GM12878 (cell line): ENCODE measurements around the gene PROSER3. TPM values are rescaled to one million over a fixed set of nuclear protein-coding genes. Genes with fewer than 3 reads are reported as not detected.

Experiments
- ATAC-seq: fragments of 200-7000 bp; cut with Tn5 transposase; 3 replicates; pipeline ENCODE4 v1.9.1; 2020; ENCODE audit warnings: mild to moderate bottlenecking, moderate library complexity
- BruUV-seq: library from RNA; stranded (reverse); fragments of 400-500 nt; replicated peaks from 2 replicates; lab custom pipeline; 2021; lab: Mats Ljungman, UMichigan
- CTCF ChIA-PET: fragments of 300-600 bp; sonication (Branson Sonifier 250); formaldehyde crosslinking; extraction: SDS; loops from one replicate; lab custom pipeline; 2021; ENCODE audit warnings: inconsistent platforms; lab: Yijun Ruan, JAX
- POLR2A ChIA-PET: fragments of 350-600 bp; formaldehyde crosslinking; extraction: SDS; loops from one replicate; lab custom pipeline; 2021; ENCODE audit warnings: inconsistent platforms; lab: Charles Lee
- RAD21 ChIA-PET: fragments of 300-600 bp; sonication (Branson Sonifier 250); formaldehyde crosslinking; loops from one replicate; lab custom pipeline; 2023; ENCODE audit warnings: antibody characterized with exemption; ENCODE audit not compliant: unreplicated experiment; lab: Charles Lee
- SMC1A ChIA-PET: fragments of 300-600 bp; sonication (Branson Sonifier 250); formaldehyde crosslinking; loops from one replicate; lab custom pipeline; 2023; ENCODE audit not compliant: unreplicated experiment, uncharacterized antibody; lab: Charles Lee
- DNase-seq: peaks from one replicate; pipeline ENCODE4 v3.0.0-alpha.2; 2011; ENCODE audit warnings: low read depth, low spot score
- FAIRE-seq: peaks from 3 replicates; lab custom pipeline; 2011; peaks lifted over from hg19 to GRCh38; lab: Jason Lieb, UNC
- H2AFZ ChIP-seq: 2 replicates; pipeline ENCODE4 v1.6.0; 2011; ENCODE audit warnings: low read depth, low read length, control low read depth; ENCODE audit not compliant: control insufficient read depth
- H3K27ac ChIP-seq: 2 replicates; pipeline ENCODE4 v1.5.1; 2011; ENCODE audit warnings: control low read depth; ENCODE audit not compliant: control insufficient read depth, insufficient read depth
- H3K27me3 ChIP-seq, 2 experiments: replicated peaks in 1 of 2; 2 replicates each; pipeline versions ENCODE4 v1.6.0 to v1.6.1; 2011; ENCODE audit warnings: low read length in 1 of 2; ENCODE audit not compliant: control insufficient read depth in 2 of 2, insufficient read depth in 2 of 2
- H3K36me3 ChIP-seq, 2 experiments: 2 replicates each; pipeline ENCODE4 v1.5.1; 2011; ENCODE audit warnings: low read length in 1 of 2; ENCODE audit not compliant: control insufficient read depth in 2 of 2, insufficient read depth in 2 of 2
- H3K4me1 ChIP-seq: 2 replicates; pipeline ENCODE4 v1.6.1; 2011; ENCODE audit warnings: mild to moderate bottlenecking, low read length, moderate library complexity, mixed read lengths; ENCODE audit not compliant: control insufficient read depth, insufficient read depth
- H3K4me2 ChIP-seq: 2 replicates; pipeline ENCODE4 v1.6.0; 2011; ENCODE audit warnings: control low read depth; ENCODE audit not compliant: control insufficient read depth, insufficient read depth
- H3K4me3 ChIP-seq: fragments of 200-600 bp; sonication (generic); 2 replicates; pipeline ENCODE4 v1.5.1; 2016
- H3K79me2 ChIP-seq: 2 replicates; pipeline ENCODE4 v1.6.0; 2011; ENCODE audit warnings: low read length; ENCODE audit not compliant: control insufficient read depth, insufficient read depth
- H3K9ac ChIP-seq: 2 replicates; pipeline ENCODE4 v1.8.0; 2011; ENCODE audit warnings: low read length, control low read depth, mixed read lengths; ENCODE audit not compliant: control insufficient read depth, insufficient read depth
- H3K9me3 ChIP-seq: replicated peaks from 3 replicates; pipeline ENCODE4 v1.5.1; 2011; ENCODE audit warnings: mild to moderate bottlenecking, low read length; ENCODE audit not compliant: control insufficient read depth, insufficient read depth
- H4K20me1 ChIP-seq: 2 replicates; pipeline ENCODE4 v1.6.0; 2011; ENCODE audit not compliant: control insufficient read depth, insufficient read depth
- CHD2 ChIP-seq: IDR thresholded peaks from 2 replicates; pipeline ENCODE4 v1.6.1; 2011; ENCODE audit warnings: low read depth, low read length, improper control_type of control experiment, borderline replicate concordance
- FOS ChIP-seq: IDR thresholded peaks from 3 replicates; pipeline ENCODE4 v1.6.1; 2011; ENCODE audit warnings: borderline replicate concordance; ENCODE audit not compliant: insufficient read length; ENCODE audit errors: extremely low read depth
- IKZF2 ChIP-seq, 2 experiments: fragments of 450-650 bp; IDR thresholded peaks; 2 replicates each; pipeline ENCODE4 v1.6.1; 2017; ENCODE audit warnings: mild to moderate bottlenecking in 2 of 2, moderate library complexity in 2 of 2
- NFXL1 ChIP-seq: fragments of 450-650 bp; IDR thresholded peaks from 2 replicates; pipeline ENCODE4 v1.6.1; 2017; ENCODE audit warnings: antibody characterized with exemption, mild to moderate bottlenecking, borderline replicate concordance
- POLR2A ChIP-seq: IDR thresholded peaks from 2 replicates; pipeline ENCODE4 v1.6.1; 2011; ENCODE audit warnings: low read depth, mild to moderate bottlenecking, low read length
- POLR2AphosphoS5 ChIP-seq: IDR thresholded peaks from 2 replicates; pipeline ENCODE4 v1.6.1; 2011; ENCODE audit warnings: mild to moderate bottlenecking, low read length, inconsistent platforms
- RAD21 ChIP-seq: IDR thresholded peaks from 2 replicates; pipeline ENCODE4 v1.6.1; 2011; ENCODE audit warnings: mild to moderate bottlenecking, low read depth, low read length, moderate library complexity; ENCODE audit not compliant: insufficient read depth
- RELA ChIP-seq: fragments of 450-650 bp; IDR thresholded peaks from 2 replicates; pipeline ENCODE4 v1.8.0; 2014; ENCODE audit warnings: borderline replicate concordance; ENCODE audit not compliant: partially characterized antibody
- STAT1 ChIP-seq: fragments of 450-650 bp; conservative IDR thresholded peaks from 2 replicates; pipeline ENCODE4 v1.6.1; 2014; ENCODE audit warnings: antibody characterized with exemption, mild to moderate bottlenecking
- TCF7 ChIP-seq: IDR thresholded peaks from 2 replicates; pipeline ENCODE4 v1.6.1; 2014; ENCODE audit warnings: antibody characterized with exemption, borderline replicate concordance
- ZBED1 ChIP-seq: IDR thresholded peaks from 2 replicates; pipeline ENCODE4 v1.6.1; 2016; ENCODE audit warnings: borderline replicate concordance
- ZZZ3 ChIP-seq: IDR thresholded peaks from 2 replicates; pipeline ENCODE4 v1.6.1; 2011; ENCODE audit warnings: low read depth; ENCODE audit not compliant: control insufficient read depth, insufficient read length
- WGBS: methylation state at CpG from one replicate; pipeline ENCODE4 v1.1.6; 2016; ENCODE audit warnings: low lambda C conversion rate; ENCODE audit not compliant: insufficient replicate concordance, insufficient coverage; ENCODE audit errors: missing lambda C conversion rate; 5-methylcytosine and 5-hydroxymethylcytosine counted together
- in situ Hi-C: fragments of 300-500 bp; cut with MboI; formaldehyde crosslinking; loops from 9 replicates; pipeline ENCODE4 v1.14.3; 2018; ENCODE audit warnings: mixed read lengths
- intact Hi-C: fragments of 100-400 bp; cut with micrococcal nuclease; formaldehyde crosslinking; loops from one replicate; pipeline ENCODE4 v1.14.2; 2022; ENCODE audit not compliant: unreplicated experiment
- polyA plus RNA-seq, 11 experiments: library from polyadenylated mRNA; depleted of rRNA in 4 of 11; unstranded in 6 of 11; stranded (reverse) in 5 of 11; fragments of >200 nt; fragmentation: Nextera tagmentation in 4 of 11; fragmentation: Illumina TruSeq in 1 of 11; extraction: Ambion mirVana in 4 of 11; extraction: Trizol in 1 of 11; gene quantifications; 1 replicate in 1 of 11; 2 replicates in 10 of 11; pipeline versions ENCODE4 v1.2.1 to v1.2.3, GENCODE V29; 2011 to 2016; ENCODE audit warnings: inconsistent platforms in 2 of 11, missing spikeins in 2 of 11, low read depth in 1 of 11
- total RNA-seq, 4 experiments: library from RNA; depleted of rRNA in 3 of 4; stranded (reverse); fragments of >200 nt in 3 of 4; fragmentation: Illumina TruSeq in 1 of 4; extraction: Trizol in 1 of 4; gene quantifications; 2 replicates each; pipeline versions ENCODE4 v1.2.1 to v1.2.3, GENCODE V29; 2013 to 2021
- TF ChIP-seq, protein P1 (sequence below), 3 experiments: IDR thresholded peaks in 2 of 3; conservative IDR thresholded peaks in 1 of 3; 2 replicates each; pipeline ENCODE4 v1.5.1; 2011; ENCODE audit warnings: low read depth in 3 of 3, low read length in 3 of 3, mild to moderate bottlenecking in 3 of 3, control low read depth in 2 of 3, moderate library complexity in 2 of 3, inconsistent platforms in 1 of 3, mixed read lengths in 1 of 3; ENCODE audit not compliant: control insufficient read depth in 2 of 3, insufficient read depth in 1 of 3; ENCODE audit errors: extremely low read depth in 1 of 3

The PROSER3 gene
- total and polyA plus RNA-seq, 10 of the 15 experiments (the other 5 are each of a cell fraction or from before 2014, with no cell fraction given), result 0.85 to 25.1 (median 9.6) TPM

- H3K27ac ChIP-seq, result no peak overlapping the region
- intact Hi-C loops, result no loop called here
- RAD21 ChIA-PET, result no interaction called here
- no TSS peak for BruUV-seq
- SMC1A ChIA-PET, result no interaction called here
- ATAC-seq (no peak), FAIRE-seq (no peak), DNase-seq (no peak)
- no peaks in the 10 kb centered on the region for H3K27me3 ChIP-seq
- H3K79me2 ChIP-seq, result no peaks in the 10 kb centered on the region
- no peak overlapping the region for H2AFZ ChIP-seq
- CTCF ChIA-PET, result no interaction called here
- no peaks in the 10 kb centered on the region for H3K4me1 ChIP-seq
- 66% methylated on average over 5 of the region's 5 CpGs for WGBS
- H3K9me3 ChIP-seq, result no peaks in the 10 kb centered on the region
- POLR2A ChIA-PET, result no interaction called here
- no peak overlapping the region for H3K4me3 ChIP-seq
- in situ Hi-C loops, result no loop called here
- H3K4me2 ChIP-seq, result no peak overlapping the region
- no peak for TF ChIP-seq FOS
- no peaks in the 10 kb centered on the region for H4K20me1 ChIP-seq
- peaks cover 16 to 50% of the 10 kb centered on the region in 2 experiments; a peak in 3 of 4 replicates for H3K36me3 ChIP-seq
- H3K9ac ChIP-seq, result no peak overlapping the region
These were observed 23.1 kb upstream of the PROSER3 start for GRCh38 chr19:35734889-35735288.

GRCh38 chr19:35736913-35737886, 20.8 kb upstream of the PROSER3 start:
- BruUV-seq, result no TSS peak
- CTCF ChIA-PET, result interaction anchor here (1.2 to 2.1 kb wide), 4 partner anchors 17 to 45 kb away, joined by 3 to 7 read pairs (median 6); no protein-coding TSS in a partner anchor
- ATAC-seq, result no peak
- H3K36me3 ChIP-seq, result peaks cover 10 to 35% of the 10 kb centered on the region in 2 experiments; a peak in 3 of 4 replicates
- no peak for FAIRE-seq
- H3K9me3 ChIP-seq, result no peaks in the 10 kb centered on the region
- H3K4me1 ChIP-seq, result peaks cover 7% of the 10 kb centered on the region
- no peak for DNase-seq
- H4K20me1 ChIP-seq, result no peaks in the 10 kb centered on the region
- peaks cover 7% of the 10 kb centered on the region for H3K79me2 ChIP-seq
- SMC1A ChIA-PET, result interaction anchor here (1.2 to 1.8 kb wide), 2 partner anchors 19 to 41 kb away, joined by 3 to 5 read pairs; no protein-coding TSS in a partner anchor
- H2AFZ ChIP-seq, result no peak overlapping the region
- H3K27me3 ChIP-seq, result no peaks in the 10 kb centered on the region
- RAD21 ChIA-PET, result interaction anchor here (1.2 kb wide), 1 partner anchor 44 kb away, joined by 4 read pairs; no protein-coding TSS in a partner anchor
- WGBS, result 87% methylated on average over 22 of the region's 22 CpGs
- no peak overlapping the region for H3K4me3 ChIP-seq
- intact Hi-C loops, result no loop called here
- POLR2A ChIA-PET, result interaction anchor here (1.2 to 1.3 kb wide), 2 partner anchors 8 to 18 kb away, joined by 3 to 4 read pairs; partner anchors contain the start of genes PSENEN and U2AF1L4
- in situ Hi-C loops, result no loop called here
- no peak overlapping the region for H3K9ac ChIP-seq
- H3K4me2 ChIP-seq, result no peak overlapping the region
- no peak overlapping the region for H3K27ac ChIP-seq
- TF ChIP-seq POLR2A (0 out of 2 replicates have a peak, but pooled peaks have one; percentile 36), STAT1 (no peak), ZBED1 (no peak), RELA (no peak), POLR2AphosphoS5 (peak; percentile 1; the same call in 1 of the 2 replicates), CHD2 (no peak), RAD21 (peak; percentile 36; the same call in 1 of the 2 replicates), ZZZ3 (no peak), TCF7 (no peak), NFXL1 (no peak), IKZF2 (IDR thresholded peaks at IDR 0.05) (no peak)
- TF ChIP-seq, protein P1, sequence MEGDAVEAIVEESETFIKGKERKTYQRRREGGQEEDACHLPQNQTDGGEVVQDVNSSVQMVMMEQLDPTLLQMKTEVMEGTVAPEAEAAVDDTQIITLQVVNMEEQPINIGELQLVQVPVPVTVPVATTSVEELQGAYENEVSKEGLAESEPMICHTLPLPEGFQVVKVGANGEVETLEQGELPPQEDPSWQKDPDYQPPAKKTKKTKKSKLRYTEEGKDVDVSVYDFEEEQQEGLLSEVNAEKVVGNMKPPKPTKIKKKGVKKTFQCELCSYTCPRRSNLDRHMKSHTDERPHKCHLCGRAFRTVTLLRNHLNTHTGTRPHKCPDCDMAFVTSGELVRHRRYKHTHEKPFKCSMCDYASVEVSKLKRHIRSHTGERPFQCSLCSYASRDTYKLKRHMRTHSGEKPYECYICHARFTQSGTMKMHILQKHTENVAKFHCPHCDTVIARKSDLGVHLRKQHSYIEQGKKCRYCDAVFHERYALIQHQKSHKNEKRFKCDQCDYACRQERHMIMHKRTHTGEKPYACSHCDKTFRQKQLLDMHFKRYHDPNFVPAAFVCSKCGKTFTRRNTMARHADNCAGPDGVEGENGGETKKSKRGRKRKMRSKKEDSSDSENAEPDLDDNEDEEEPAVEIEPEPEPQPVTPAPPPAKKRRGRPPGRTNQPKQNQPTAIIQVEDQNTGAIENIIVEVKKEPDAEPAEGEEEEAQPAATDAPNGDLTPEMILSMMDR (IDR thresholded peaks at IDR 0.05 in 2 of 3, conservative IDR thresholded peaks at IDR 0.05 in 1 of 3; ENCODE audit: control insufficient read depth in 2 of 3, extremely low read depth in 1 of 3, insufficient read depth in 1 of 3, low read depth in 3 of 3, low read length in 3 of 3), result peak; percentile 26 to 37 (median 27); a peak in 4 of 6 replicates
